HL-60 (cell line): ENCODE results near the gene TINAGL1.

Experiments used
- DNase-seq, 2 experiments: peaks; one replicate each; pipeline ENCODE4 v3.0.0-alpha.2; 2010 to 2020; ENCODE audit warnings: low read depth in 1 of 2, low spot score in 1 of 2
- H3K27ac ChIP-seq: fragments of 250-450 bp; sonication (Bioruptor Pico); replicated peaks from 2 replicates; pipeline ENCODE4 v1.5.1; 2020; ENCODE audit warnings: mild to moderate bottlenecking, moderate library complexity
- H3K27me3 ChIP-seq: fragments of 250-450 bp; sonication (Bioruptor Pico); 2 replicates; pipeline ENCODE4 v1.5.1; 2021; ENCODE audit warnings: mild to moderate bottlenecking, moderate library complexity; ENCODE audit not compliant: insufficient read depth, poor library complexity, severe bottlenecking
- H3K4me3 ChIP-seq: replicated peaks from 2 replicates; pipeline ENCODE4 v1.5.1; 2011; ENCODE audit warnings: mild to moderate bottlenecking, control low read depth, low read length; ENCODE audit not compliant: insufficient read depth
- GABPA ChIP-seq: IDR thresholded peaks from 2 replicates; pipeline ENCODE4 v1.6.1; 2012; ENCODE audit warnings: low read depth
- POLR2AphosphoS5 ChIP-seq: IDR thresholded peaks from 2 replicates; pipeline ENCODE4 v1.6.1; 2012; ENCODE audit warnings: low read depth
- SPI1 ChIP-seq: IDR thresholded peaks from 2 replicates; pipeline ENCODE4 v1.6.1; 2012; ENCODE audit warnings: low read depth, mild to moderate bottlenecking, borderline replicate concordance
- TF ChIP-seq, protein P1 (sequence below): IDR thresholded peaks from one replicate; pipeline ENCODE4 v1.5.1; 2011; ENCODE audit warnings: low read length, control low read depth, inconsistent platforms; ENCODE audit not compliant: insufficient read depth
- TF ChIP-seq, protein P2 (sequence below): IDR thresholded peaks from 2 replicates; pipeline ENCODE4 v1.6.1; 2012; ENCODE audit warnings: low read depth; ENCODE audit not compliant: insufficient replicate concordance

TINAGL1 gene

DNA sequence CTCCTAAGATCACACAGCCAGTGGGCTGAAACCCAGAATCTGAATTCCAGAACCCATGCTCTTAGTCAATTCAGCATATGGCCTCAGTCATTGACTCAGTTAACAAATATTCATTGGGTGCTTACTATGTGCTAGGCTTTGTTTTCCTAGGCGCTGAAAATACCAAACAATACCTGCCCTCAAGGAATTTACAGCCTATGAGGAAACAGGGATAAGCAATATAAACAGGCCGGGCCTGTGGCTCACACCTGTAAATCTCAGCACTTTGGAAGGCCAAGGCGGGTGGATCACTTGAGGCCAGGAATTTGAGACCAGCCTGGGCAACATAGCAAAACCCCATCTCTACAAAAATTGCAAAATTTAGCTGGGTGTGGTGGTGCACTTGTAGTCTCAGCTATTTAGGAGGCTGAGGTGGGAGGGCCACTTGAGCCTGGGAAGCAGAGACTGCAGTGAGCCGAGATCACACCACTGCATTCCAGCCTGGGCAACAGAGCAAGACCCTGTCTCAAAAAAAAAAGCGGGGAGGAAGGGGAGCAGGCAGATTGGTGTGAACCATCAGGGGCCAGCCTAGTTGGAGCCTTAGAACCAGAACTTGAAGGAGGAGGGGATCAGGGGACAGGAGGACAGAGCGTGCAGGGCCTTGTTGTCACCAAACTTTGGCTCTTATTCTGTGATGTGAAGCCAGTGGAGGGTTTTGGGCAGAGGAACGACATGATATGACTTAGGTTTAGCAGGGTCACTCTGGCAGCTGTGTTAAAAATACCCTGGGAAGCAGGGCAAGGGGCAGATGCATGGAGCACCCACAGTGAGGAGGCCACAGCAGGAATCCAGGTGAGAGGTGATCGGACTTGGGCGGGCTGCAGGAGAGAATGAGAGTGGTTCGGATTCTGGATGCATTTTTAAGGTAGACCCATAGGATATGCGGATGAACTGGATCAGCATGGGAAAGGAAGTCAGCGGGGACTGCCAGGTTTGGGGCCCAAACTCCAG lies 5.8 kb downstream of the TINAGL1 start:
- Histone ChIP-seq H3K27me3 (no peaks in the 10 kb centered on the region), H3K27ac (no peak overlapping the region), H3K4me3 (no peak overlapping the region)
- DNase-seq = no peak
- no peak for TF ChIP-seq GABPA
- TF ChIP-seq, protein P1, sequence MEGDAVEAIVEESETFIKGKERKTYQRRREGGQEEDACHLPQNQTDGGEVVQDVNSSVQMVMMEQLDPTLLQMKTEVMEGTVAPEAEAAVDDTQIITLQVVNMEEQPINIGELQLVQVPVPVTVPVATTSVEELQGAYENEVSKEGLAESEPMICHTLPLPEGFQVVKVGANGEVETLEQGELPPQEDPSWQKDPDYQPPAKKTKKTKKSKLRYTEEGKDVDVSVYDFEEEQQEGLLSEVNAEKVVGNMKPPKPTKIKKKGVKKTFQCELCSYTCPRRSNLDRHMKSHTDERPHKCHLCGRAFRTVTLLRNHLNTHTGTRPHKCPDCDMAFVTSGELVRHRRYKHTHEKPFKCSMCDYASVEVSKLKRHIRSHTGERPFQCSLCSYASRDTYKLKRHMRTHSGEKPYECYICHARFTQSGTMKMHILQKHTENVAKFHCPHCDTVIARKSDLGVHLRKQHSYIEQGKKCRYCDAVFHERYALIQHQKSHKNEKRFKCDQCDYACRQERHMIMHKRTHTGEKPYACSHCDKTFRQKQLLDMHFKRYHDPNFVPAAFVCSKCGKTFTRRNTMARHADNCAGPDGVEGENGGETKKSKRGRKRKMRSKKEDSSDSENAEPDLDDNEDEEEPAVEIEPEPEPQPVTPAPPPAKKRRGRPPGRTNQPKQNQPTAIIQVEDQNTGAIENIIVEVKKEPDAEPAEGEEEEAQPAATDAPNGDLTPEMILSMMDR = no peak
- TF ChIP-seq, protein P2, sequence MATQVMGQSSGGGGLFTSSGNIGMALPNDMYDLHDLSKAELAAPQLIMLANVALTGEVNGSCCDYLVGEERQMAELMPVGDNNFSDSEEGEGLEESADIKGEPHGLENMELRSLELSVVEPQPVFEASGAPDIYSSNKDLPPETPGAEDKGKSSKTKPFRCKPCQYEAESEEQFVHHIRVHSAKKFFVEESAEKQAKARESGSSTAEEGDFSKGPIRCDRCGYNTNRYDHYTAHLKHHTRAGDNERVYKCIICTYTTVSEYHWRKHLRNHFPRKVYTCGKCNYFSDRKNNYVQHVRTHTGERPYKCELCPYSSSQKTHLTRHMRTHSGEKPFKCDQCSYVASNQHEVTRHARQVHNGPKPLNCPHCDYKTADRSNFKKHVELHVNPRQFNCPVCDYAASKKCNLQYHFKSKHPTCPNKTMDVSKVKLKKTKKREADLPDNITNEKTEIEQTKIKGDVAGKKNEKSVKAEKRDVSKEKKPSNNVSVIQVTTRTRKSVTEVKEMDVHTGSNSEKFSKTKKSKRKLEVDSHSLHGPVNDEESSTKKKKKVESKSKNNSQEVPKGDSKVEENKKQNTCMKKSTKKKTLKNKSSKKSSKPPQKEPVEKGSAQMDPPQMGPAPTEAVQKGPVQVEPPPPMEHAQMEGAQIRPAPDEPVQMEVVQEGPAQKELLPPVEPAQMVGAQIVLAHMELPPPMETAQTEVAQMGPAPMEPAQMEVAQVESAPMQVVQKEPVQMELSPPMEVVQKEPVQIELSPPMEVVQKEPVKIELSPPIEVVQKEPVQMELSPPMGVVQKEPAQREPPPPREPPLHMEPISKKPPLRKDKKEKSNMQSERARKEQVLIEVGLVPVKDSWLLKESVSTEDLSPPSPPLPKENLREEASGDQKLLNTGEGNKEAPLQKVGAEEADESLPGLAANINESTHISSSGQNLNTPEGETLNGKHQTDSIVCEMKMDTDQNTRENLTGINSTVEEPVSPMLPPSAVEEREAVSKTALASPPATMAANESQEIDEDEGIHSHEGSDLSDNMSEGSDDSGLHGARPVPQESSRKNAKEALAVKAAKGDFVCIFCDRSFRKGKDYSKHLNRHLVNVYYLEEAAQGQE = no peak
- no peak for TF ChIP-seq SPI1
- TF ChIP-seq POLR2AphosphoS5 = no peak

DNA sequence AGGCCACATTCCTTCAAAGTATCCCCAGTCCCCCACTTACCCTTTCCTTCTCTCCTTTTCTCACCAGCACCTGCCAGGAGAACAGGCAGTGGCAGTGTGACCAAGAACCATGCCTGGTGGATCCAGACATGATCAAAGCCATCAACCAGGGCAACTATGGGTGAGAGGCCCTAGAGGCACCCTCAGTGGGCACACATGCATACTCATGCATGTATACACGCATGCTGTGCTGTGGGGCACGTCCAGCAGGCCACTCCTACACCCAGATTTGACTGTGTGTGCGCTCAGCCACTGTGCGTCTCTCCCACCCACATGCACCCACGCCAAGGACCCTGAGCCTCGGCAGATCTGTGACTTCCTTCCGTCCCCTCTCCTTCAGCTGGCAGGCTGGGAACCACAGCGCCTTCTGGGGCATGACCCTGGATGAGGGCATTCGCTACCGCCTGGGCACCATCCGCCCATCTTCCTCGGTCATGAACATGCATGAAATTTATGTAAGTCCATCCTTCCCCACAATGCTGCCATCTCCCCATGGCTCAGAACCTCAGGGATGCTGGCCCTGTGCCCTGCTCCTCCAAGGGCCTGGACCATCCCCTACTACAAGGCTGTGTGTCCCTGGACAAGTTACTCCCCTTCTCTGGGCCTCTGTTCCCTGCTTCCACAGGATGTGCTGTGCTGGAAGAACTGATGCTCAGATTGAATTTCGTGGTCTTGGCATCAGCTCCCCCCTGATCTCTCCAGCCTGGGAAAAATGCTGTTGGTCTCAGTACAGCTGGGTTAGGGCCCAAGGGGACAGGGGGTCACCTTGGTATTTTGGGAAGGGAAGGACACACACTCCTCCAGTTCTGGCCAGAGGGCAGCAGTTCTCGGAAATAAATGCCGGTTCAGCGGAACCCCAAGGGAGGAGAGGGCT lies 7.0 kb downstream of the TINAGL1 start:
- DNase-seq = no peak
- Histone ChIP-seq H3K27me3 (no peaks in the 10 kb centered on the region), H3K4me3 (no peak overlapping the region), H3K27ac (no peak overlapping the region)
- TF ChIP-seq, protein P2 = no peak
- TF ChIP-seq POLR2AphosphoS5 = no peak
- TF ChIP-seq, protein P1 = no peak
- TF ChIP-seq GABPA = no peak
- no peak for TF ChIP-seq SPI1

DNA sequence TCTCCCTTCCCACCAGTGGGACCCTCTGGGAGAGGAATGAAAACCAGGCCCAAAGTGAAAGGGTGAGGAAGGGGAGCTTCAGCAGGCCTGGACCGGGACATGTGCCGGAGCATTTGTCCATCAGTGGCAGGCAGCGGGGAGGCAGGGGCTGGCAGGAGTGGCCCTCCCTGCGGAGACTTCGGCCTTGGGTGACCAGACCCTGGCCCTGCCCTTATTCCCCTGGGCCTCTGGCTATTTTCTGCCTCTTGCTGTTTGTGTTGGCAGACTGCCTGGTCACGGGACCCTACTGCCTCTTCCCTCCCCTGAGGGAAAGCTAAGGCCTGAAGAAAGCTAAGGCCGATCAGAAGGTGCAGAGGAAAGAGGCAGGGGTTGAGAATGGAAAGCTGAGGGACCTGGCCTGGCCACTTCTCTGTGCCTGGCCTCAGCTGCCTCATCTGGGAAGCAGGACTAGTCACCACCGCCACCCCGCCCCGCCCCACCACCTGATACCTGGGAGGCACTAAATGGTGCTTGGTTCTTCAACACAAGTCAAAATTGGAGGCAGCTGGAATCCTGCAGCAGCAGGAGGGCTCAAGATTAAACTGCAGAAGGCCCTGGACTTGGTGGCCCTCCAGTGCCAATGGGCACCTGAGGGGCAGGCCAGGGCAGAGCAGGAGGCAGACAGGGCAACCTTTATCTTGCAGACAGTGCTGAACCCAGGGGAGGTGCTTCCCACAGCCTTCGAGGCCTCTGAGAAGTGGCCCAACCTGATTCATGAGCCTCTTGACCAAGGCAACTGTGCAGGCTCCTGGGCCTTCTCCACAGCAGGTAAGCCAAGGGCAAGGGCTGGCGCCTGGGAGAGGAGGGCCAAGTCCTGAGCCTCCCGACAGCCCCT lies 7.9 kb downstream of the TINAGL1 start:
- Histone ChIP-seq H3K27ac (no peak overlapping the region), H3K4me3 (no peak overlapping the region), H3K27me3 (no peaks in the 10 kb centered on the region)
- TF ChIP-seq, protein P2 = no peak
- TF ChIP-seq POLR2AphosphoS5 = no peak
- TF ChIP-seq SPI1 = no peak
- TF ChIP-seq, protein P1 = no peak
- no peak for TF ChIP-seq GABPA
- no peak for DNase-seq
